Body of pancreas (tissue), 4 donors: ENCODE measurements around the gene MEN1. TPM values are rescaled to one million over a fixed set of nuclear protein-coding genes. Genes with fewer than 3 reads are reported as not detected.

Experiments
- ATAC-seq: fragments of 150-250 bp; one replicate; pipeline ENCODE4 v1.9.1; 2016
- DNase-seq, 4 donors: peaks; one replicate each; pipeline ENCODE4 v3.0.0-alpha.2; 2019
- H3K27ac ChIP-seq, 4 donors: fragments of 200-600 bp; sonication (generic); 1 replicate in 3 of 4; 2 replicates in 1 of 4; pipeline versions ENCODE4 v1.5.1 to v1.6.1; 2016 to 2019; ENCODE audit warnings: mild to moderate bottlenecking in 1 of 4, mixed read lengths in 1 of 4, moderate library complexity in 1 of 4
- H3K27me3 ChIP-seq, 2 donors: fragments of 200-600 bp; sonication (generic); one replicate each; pipeline ENCODE4 v1.6.0; 2016; ENCODE audit warnings: mild to moderate bottlenecking in 1 of 2
- H3K36me3 ChIP-seq, 2 donors: fragments of 200-600 bp; sonication (generic); replicated peaks in 1 of 2; 2 replicates each; pipeline ENCODE4 v1.5.1; 2016; ENCODE audit warnings: low read depth in 2 of 2; ENCODE audit not compliant: insufficient read depth in 1 of 2
- H3K4me1 ChIP-seq: fragments of 200-600 bp; sonication (generic); one replicate; pipeline ENCODE4 v1.6.0; 2016
- H3K4me3 ChIP-seq, 2 donors: fragments of 200-600 bp; sonication (generic); 1 replicate in 1 of 2; 2 replicates in 1 of 2; pipeline ENCODE4 v1.5.1; 2016 to 2019
- H3K9me3 ChIP-seq, 3 donors: fragments of 200-600 bp; sonication (generic); 1 replicate in 2 of 3; 2 replicates in 1 of 3; pipeline ENCODE4 v1.5.1; 2016
- CTCF ChIP-seq, 7 experiments: fragments of 450-650 bp in 4 of 7; fragments of 200-600 bp in 3 of 7; sonication (generic) in 3 of 7; IDR thresholded peaks; one replicate each; pipeline ENCODE4 v1.5.1; 2016 to 2019; ENCODE audit warnings: antibody characterized with exemption in 7 of 7
- POLR2A ChIP-seq, 3 donors: fragments of 450-650 bp; IDR thresholded peaks; one replicate each; pipeline ENCODE4 v1.6.1; 2016; ENCODE audit warnings: antibody characterized with exemption in 3 of 3, mild to moderate bottlenecking in 2 of 3
- WGBS, 2 donors: methylation state at CpG; one replicate each; pipeline ENCODE4 v1.1.5; 2017; 5-methylcytosine and 5-hydroxymethylcytosine counted together
- intact Hi-C: fragments of 100-400 bp; cut with DNase I; formaldehyde crosslinking; loops from one replicate; pipeline ENCODE4 v1.15.1; 2023
- total RNA-seq, 2 donors: library from RNA; depleted of rRNA; stranded (reverse); fragments of >200 nt; gene quantifications; one replicate each; pipeline ENCODE4 v1.1.0, GENCODE V29; 2016

Gene MEN1
- total RNA-seq, 2 donors from 2014 or later: 18.8 to 18.9 TPM

GRCh38 chr11:64814712-64815187 lies 4.4 kb upstream of the MEN1 start:
- Histone ChIP-seq H3K27ac (peak overlapping the region in 2 of 4 donors; percentile 49 to 52), H3K36me3 (no peaks in the 10 kb centered on the region), H3K9me3 (no peaks in the 10 kb centered on the region), H3K4me1 (peaks cover 27% of the 10 kb centered on the region), H3K4me3 (no peak overlapping the region), H3K27me3 (no peaks in the 10 kb centered on the region)
- ATAC-seq (no peak), DNase-seq (no peak)
- intact Hi-C loops: no loop called here
- TF ChIP-seq POLR2A (IDR thresholded peaks at IDR 0.05) (no peak), CTCF (IDR thresholded peaks at IDR 0.05) (no peak)
- 67 to 71% methylated on average over 5 to 7 of the region's 7 CpGs for WGBS, 2 donors

- ATAC-seq: no peak
Measured at GRCh38 chr11:64813826-64814225, 3.5 kb upstream of the MEN1 start.

GRCh38 chr11:64810891-64811272 lies 531 bp upstream of the MEN1 start:
- DNase-seq (peak in 3 of 4 donors; percentile 24 to 37 (median 26)), ATAC-seq (peak; percentile 4)
- Histone ChIP-seq H3K4me3 (peak overlapping the region in 1 of 2 donors; percentile 86), H3K27ac (peak overlapping the region in 3 of 4 donors; percentile 68 to 86 (median 81)), H3K4me1 (peaks cover 36% of the 10 kb centered on the region), H3K36me3 (no peaks in the 10 kb centered on the region), H3K9me3 (no peaks in the 10 kb centered on the region), H3K27me3 (no peaks in the 10 kb centered on the region)
- 37 to 44% methylated on average over 17 of the region's 17 CpGs for WGBS, 2 donors
- TF ChIP-seq CTCF (IDR thresholded peaks at IDR 0.05) (no peak), POLR2A (IDR thresholded peaks at IDR 0.05) (no peak)
- intact Hi-C loops: no loop called here

More at GRCh38 chr11:64813826-64814225, 3.5 kb upstream of the MEN1 start:
- no peak for TF ChIP-seq POLR2A (IDR thresholded peaks at IDR 0.05)
- peaks cover 36% of the 10 kb centered on the region for H3K4me1 ChIP-seq
- intact Hi-C loops: no loop called here
- peak overlapping the region; percentile 16 to 59 (median 50) for H3K27ac ChIP-seq
- no peaks in the 10 kb centered on the region for H3K9me3 ChIP-seq
- H3K4me3 ChIP-seq: no peak overlapping the region
- H3K36me3 ChIP-seq: no peaks in the 10 kb centered on the region
- WGBS, 2 donors: 25 to 35% methylated on average over 5 of the region's 5 CpGs
- peak; percentile 42 to 56 (median 50) for DNase-seq
- no peaks in the 10 kb centered on the region for H3K27me3 ChIP-seq

GRCh38 chr11:64809781-64810241 lies 540 bp downstream of the MEN1 start:
- H3K36me3 ChIP-seq: no peaks in the 10 kb centered on the region
- TF ChIP-seq POLR2A (IDR thresholded peaks at IDR 0.05) (no peak), CTCF (IDR thresholded peaks at IDR 0.05) (no peak)
- no peaks in the 10 kb centered on the region for H3K27me3 ChIP-seq
- H3K9me3 ChIP-seq: no peaks in the 10 kb centered on the region
- peak overlapping the region; percentile 86 to 87 for H3K4me3 ChIP-seq
- ATAC-seq: peak; percentile 51
- peak overlapping the region; percentile 68 to 86 (median 76) for H3K27ac ChIP-seq
- intact Hi-C loops: no loop called here
- H3K4me1 ChIP-seq: peaks cover 25% of the 10 kb centered on the region
- peak; percentile 70 to 78 (median 76) for DNase-seq
- WGBS, 2 donors: 1 to 3% methylated on average over 14 to 41 of the region's 44 CpGs

GRCh38 chr11:64805481-64805880 lies 4.9 kb downstream of the MEN1 start:
- Histone ChIP-seq H3K4me1 (peaks cover 26% of the 10 kb centered on the region), H3K4me3 (no peak overlapping the region), H3K36me3 (no peaks in the 10 kb centered on the region), H3K27me3 (no peaks in the 10 kb centered on the region), H3K27ac (no peak overlapping the region), H3K9me3 (no peaks in the 10 kb centered on the region)
- intact Hi-C loops: no loop called here
- ATAC-seq: no peak
- TF ChIP-seq CTCF (IDR thresholded peaks at IDR 0.05) (no peak), POLR2A (IDR thresholded peaks at IDR 0.05) (no peak)
- DNase-seq: no peak
- 92 to 93% methylated on average over 6 to 9 of the region's 9 CpGs for WGBS, 2 donors
